HG02852 (cell line): Measurements from ENCODE around the gene TMEM255B.
"Not testable (repeated sequence)": the region's sequence is repeated elsewhere in the genome, so short reads cannot be mapped to it uniquely, and the experiment has no call there.

Experiments used
- ATAC-seq: cut with Tn5 transposase; IDR thresholded peaks from one replicate; pipeline ENCODE4 v1.9.1; 2021; ENCODE audit warnings: mild to moderate bottlenecking, moderate library complexity; ENCODE audit not compliant: unreplicated experiment

Gene TMEM255B

DNA sequence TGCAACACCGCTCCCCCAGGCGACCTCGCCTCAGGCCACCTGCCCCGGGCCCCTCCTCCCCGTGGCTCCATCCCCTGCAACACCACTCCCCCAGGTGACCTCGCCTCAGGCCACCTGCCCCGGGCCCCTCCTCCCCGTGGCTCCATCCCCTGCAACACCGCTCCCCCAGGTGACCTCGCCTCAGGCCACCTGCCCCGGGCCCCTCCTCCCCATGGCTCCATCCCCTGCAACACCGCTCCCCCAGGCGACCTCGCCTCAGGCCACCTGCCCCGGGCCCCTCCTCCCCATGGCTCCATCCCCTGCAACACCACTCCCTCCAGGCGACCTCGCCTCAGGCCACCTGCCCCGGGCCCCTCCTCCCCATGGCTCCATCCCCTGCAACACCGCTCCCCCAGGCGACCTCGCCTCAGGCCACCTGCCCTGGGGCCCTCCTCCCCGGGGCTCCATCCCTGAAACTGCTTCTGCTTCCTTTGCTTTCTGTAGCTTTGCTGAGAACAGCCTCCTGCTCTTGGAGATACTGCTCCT lies 71.5 kb downstream of the TMEM255B start:
- not testable (repeated sequence) for ATAC-seq

DNA sequence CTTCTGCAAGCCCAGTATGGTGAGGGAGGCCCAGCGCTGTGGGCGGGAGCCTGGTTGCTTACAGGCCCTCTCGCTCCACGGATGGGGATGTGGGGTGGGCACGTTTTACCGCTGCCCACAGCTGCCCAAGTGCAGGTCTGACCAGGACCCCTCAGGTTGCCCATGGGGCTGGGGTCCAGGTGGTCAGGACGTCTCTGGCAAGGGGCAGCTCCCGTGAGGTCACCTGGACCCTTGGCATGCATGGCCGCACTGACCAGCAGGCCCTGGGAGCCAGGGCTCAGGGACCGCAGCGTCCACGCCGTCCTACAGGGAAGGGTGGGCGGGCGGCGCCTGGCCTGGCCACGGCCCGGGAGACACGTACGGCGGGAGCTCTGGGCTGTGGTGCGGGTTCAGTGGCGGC lies 72.0 kb downstream of the TMEM255B start:
- ATAC-seq: no peak

GRCh38 chr13:113832205-113832604 lies 73.2 kb downstream of the TMEM255B start:
- ATAC-seq: no peak

GRCh38 chr13:113832631-113833030 lies 73.6 kb downstream of the TMEM255B start:
- ATAC-seq: no peak

DNA sequence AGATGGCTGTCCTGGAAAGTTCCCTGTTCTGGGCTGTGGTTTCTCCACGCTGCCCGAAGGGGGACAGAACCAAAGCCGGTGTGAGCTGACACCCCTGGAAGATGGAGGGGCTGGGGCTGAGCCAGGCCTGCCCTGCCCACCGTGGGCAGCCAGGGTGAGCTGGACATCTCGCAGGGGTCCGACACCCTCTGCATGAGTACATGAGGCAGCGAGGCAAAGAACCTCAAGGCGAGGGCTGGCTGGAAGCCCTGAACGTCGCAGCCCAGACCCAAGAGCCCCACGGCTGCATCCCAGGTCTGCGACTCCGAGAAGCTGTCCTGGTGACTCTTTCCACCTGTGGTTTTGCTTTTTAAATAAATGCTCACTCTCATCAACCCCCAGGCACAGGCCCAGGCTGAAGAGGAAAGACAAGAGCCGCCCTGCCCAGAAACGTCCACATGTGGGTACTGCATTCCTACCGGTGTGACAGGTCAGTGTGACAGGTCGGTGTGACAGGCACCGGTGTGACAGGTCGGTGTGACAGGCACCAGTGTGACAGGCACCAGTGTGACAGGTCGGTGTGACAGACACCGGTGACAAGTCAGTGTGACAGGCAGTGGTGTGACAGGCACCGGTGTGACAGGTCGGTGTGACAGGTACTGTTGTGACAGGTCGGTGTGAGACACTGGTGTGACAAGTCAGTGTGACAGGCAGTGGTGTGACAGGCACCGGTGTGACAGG lies 74.2 kb downstream of the TMEM255B start:
- ATAC-seq: no peak

GRCh38 chr13:113834006-113834405 lies 75.0 kb downstream of the TMEM255B start:
- not testable (repeated sequence) for ATAC-seq

DNA sequence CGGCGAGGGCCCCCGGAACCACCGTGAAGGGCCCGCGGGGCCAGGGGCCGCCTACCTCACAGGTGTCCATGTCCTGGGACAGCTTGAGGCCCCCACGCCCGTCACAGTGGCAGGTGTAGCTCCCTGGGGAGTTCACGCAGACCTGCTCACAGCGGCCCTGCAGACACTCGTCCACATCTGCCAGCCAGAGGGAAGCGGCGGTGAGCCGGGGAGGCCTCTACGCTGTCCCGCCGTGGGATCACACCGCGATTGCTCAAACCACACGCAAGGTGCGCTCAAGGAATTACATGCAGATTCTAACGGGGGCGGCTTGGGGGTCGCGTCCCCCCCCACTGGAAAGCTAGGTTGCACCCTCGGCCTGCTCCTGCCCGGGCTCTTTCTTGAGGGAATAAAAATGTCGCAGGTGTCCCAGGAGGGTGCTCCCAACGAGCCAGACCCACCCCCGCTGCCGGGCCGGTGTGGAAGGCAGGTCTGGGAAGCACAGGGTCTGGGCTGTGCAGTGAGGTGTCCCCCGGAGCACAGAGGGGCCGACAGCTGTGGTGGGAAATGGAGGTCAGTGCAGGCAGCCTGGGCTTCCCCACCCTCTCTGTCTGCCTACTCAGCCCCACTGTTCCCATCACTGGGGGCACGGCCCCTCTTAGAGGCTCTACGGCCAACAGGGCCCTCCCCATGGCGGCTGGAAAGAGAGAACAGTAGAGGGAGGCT lies 75.6 kb downstream of the TMEM255B start:
- no peak for ATAC-seq

- ATAC-seq: no peak
Observed at GRCh38 chr13:113835461-113836270, 76.6 kb downstream of the TMEM255B start.

- no peak for ATAC-seq
Observed at GRCh38 chr13:113836768-113837559, 77.9 kb downstream of the TMEM255B start.

DNA sequence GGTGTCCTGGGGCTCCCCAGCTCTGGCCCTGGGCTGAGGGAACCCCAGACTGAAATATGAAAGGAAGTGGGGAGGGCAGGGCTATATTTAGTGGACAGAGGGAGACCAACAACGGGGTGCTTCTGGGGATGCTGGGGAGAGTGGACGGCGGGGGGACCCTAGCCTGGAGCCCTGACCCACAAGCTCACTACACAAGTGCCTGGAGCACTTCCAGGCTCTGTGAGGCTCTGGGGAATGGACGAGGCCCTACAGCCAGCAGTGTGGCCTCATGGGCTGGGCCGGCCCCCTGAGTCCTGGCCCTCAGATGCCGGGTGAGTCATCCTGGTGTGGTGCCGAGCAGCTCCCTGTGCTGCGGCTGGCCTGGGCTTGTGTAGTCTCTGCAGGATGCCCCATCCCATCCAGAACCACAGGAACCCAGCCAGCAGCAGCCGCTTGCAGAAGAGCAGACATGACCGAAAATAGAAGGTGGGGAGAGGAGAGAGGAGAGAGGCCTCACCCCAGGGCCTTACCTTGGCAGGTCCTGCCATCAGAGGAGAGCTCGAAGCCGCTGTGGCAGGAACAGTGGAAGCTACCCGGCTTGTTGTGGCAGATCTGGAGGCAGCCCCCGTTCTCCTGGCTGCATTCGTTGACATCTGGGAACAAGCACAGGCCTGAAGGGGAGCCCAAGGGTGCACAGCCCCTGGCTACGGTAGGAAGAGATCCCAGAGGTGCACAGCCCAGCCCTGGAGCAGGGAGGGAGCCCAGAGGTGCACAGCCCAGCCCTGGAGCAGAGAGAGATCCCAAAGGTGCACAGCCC lies 78.7 kb downstream of the TMEM255B start:
- ATAC-seq: no peak

DNA sequence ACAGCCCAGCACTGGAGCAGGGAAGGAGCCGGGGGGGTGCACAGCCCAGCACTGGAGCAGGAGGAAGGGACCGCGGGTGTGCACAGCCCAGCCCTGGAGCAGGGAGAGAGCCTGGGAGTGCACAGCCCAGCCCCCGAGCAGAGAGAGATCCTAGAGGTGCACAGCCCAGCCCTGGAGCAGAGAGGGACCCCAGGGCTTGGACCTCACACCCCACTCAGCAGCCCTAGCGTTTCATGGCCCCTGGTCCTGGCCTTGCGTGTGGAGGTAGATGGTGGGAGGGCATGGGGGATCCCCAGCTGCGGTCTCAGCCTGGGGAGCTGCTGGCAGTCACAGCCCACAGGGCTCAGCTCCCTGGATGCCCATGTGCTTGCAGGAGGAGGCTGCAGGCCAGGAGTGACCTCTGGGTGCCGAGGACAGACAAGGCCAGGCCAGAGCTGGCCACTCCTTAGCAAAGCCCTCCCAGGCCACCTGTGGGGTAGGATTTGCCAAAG lies 79.7 kb downstream of the TMEM255B start:
- ATAC-seq: no peak

DNA sequence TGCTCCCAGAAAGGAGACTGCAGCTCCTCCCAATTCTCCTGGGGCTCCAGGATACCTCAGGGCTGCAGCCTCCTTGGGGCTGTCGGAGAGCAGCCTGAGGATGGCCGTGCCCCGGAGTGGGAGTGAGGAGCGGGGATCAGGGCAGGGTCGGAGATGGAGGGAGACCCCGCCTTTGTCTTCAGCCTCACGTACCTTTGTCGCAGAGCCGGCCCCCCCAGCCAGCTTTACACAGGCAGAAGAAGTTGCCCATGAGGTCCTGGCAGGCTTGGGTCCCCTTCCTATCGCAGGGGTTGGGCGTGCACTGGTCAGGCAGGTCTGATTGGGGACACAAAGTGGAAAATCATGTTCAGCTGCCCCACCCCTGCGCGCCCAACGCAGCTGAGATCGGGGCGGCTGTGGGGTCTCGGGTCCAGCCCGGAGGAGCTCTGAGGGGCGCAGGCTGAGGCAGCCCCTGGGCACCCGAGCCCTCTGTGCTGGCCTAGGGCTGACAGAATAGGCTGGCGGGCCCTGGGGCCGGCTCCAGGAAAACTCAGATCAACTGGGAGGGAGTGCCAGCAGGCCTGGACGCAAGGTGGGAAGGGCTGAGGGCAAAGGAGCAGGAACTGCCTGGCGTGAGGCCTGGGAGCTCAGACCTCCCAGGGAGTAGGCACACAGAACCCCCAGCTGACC lies 80.6 kb downstream of the TMEM255B start:
- ATAC-seq: no peak

- ATAC-seq: no peak
Observed at GRCh38 chr13:113840541-113841352, 81.7 kb downstream of the TMEM255B start.

- ATAC-seq: no peak
Observed at GRCh38 chr13:113841353-113841650, 82.3 kb downstream of the TMEM255B start.

GRCh38 chr13:113842336-113843062 lies 83.5 kb downstream of the TMEM255B start:
- no peak for ATAC-seq

DNA sequence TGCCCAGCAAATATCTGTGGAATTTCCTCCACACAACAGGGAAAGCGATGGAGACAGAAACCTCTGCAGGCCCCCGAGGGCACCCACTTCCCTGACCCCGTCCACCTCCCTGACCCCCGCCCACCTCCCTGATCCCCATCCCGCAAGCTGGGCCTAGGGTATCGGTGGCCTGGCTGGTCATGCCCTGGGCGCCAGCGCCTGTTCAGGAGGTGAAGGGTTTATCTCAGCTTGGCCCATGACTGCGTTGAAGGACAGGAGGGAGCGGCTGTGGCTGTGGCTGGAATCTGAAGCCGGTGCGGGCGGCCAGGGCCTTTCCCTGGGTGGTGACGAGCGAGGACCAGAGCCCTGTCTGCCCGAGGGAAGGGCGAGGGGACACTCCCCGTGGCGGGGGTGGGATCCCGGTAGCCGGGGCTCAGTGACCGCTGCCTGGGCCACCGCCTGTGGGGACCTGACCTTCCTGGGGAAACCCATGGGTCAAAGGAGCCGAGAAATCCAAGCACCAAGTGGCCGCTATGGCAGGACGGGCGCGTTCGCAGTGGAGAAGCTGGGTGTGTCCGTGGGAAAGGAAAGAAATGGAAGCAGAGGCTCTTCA lies 84.1 kb downstream of the TMEM255B start:
- no peak for ATAC-seq

DNA sequence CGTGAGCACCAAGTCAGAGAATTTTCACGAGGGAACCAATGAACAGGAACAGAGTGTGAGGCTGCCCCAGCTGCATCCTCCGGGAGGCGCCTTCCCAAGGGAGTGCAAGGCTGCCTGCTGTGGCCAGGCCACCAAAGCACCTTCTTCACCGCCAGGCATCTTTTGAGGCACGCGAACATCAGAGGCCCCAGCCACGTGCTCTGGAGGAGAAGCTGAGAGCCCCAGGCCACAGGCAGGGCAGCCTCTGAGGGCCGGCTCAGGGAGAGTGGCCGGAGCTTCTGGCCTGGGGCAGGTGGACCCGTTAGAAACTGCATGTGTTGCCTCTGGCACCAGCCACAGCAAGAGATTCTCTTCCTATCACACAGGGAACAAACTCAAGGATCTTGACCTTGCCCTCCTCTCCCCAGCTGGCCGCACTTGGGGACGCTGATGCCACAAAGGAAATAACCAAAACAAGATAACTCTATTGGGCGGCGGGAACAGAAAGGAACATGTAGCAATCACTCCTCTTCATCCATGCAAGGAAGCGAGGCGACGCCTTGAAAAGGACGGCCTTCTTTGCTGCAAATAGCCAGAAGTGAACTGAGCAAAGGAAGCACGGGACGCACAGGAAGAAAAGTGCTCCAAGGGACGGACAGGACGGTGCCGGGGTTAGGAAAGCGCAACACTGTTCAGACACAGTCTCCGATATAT lies 85.0 kb downstream of the TMEM255B start:
- ATAC-seq: no peak
